Measurements from ENCODE around the gene WASF2.

The WASF2 gene

GRCh38 chr1:27374362-27375086, 115.4 kb downstream of the WASF2 start, which contains the start of gene FCN3:
TSS of gene FCN3 (minus strand) at chr1:27374824. CDS start at chr1:27374818, 6 bp downstream.
- DNase-seq (ENCODE audit: low read depth) = no peak

GRCh38 chr1:27372808-27373690, 116.9 kb downstream of the WASF2 start:
- no peak for DNase-seq (ENCODE audit: low read depth)

- DNase-seq (ENCODE audit: low read depth) = no peak
Measured at GRCh38 chr1:27372022-27372807, 117.8 kb downstream of the WASF2 start.

- DNase-seq (ENCODE audit: low read depth) = no peak
Measured at GRCh38 chr1:27368869-27369582, 120.9 kb downstream of the WASF2 start.

GRCh38 chr1:27367160-27367650, 122.8 kb downstream of the WASF2 start:
- DNase-seq (ENCODE audit: low read depth) = no peak

- DNase-seq (ENCODE audit: low read depth) = no peak
Measured at GRCh38 chr1:27366411-27367159, 123.4 kb downstream of the WASF2 start, which contains the start of gene MAP3K6. TSS of gene MAP3K6 (minus strand) at chr1:27366961. CDS start at chr1:27366597, 364 bp downstream.

- peak; percentile 59 for DNase-seq (ENCODE audit: low read depth)
Measured at GRCh38 chr1:27366113-27366410, 123.9 kb downstream of the WASF2 start.

- DNase-seq (ENCODE audit: low read depth) = peak; percentile 76
Measured at GRCh38 chr1:27365372-27366112, 124.4 kb downstream of the WASF2 start.

GRCh38 chr1:27364696-27365371, 125.1 kb downstream of the WASF2 start:
- DNase-seq (ENCODE audit: low read depth) = no peak

- DNase-seq (ENCODE audit: low read depth) = no peak
Measured at GRCh38 chr1:27363766-27364695, 125.9 kb downstream of the WASF2 start.

- no peak for DNase-seq (ENCODE audit: low read depth)
Measured at GRCh38 chr1:27361553-27361952, 128.4 kb downstream of the WASF2 start.

GRCh38 chr1:27361044-27361402, 128.9 kb downstream of the WASF2 start:
- no peak for DNase-seq (ENCODE audit: low read depth)

- DNase-seq (ENCODE audit: low read depth) = peak; percentile 39
Measured at GRCh38 chr1:27360159-27361043, 129.6 kb downstream of the WASF2 start.

- DNase-seq (ENCODE audit: low read depth) = no peak
Measured at GRCh38 chr1:27359822-27360158, 130.2 kb downstream of the WASF2 start.

- DNase-seq (ENCODE audit: low read depth) = no peak
Measured at GRCh38 chr1:27358928-27359313, 131.0 kb downstream of the WASF2 start.

- DNase-seq (ENCODE audit: low read depth) = no peak
Measured at GRCh38 chr1:27358038-27358927, 131.7 kb downstream of the WASF2 start.
